GM12878 (cell line): ENCODE results near the gene PCSK9. TPM values are rescaled to one million over a fixed set of nuclear protein-coding genes. Genes with fewer than 3 reads are reported as not detected.

Source experiments
- ATAC-seq: fragments of 200-7000 bp; cut with Tn5 transposase; 3 replicates; pipeline ENCODE4 v1.9.1; 2020; ENCODE audit warnings: mild to moderate bottlenecking, moderate library complexity
- BruUV-seq: library from RNA; stranded (reverse); fragments of 400-500 nt; replicated peaks from 2 replicates; lab custom pipeline; 2021; lab: Mats Ljungman, UMichigan
- CTCF ChIA-PET: fragments of 300-600 bp; sonication (Branson Sonifier 250); formaldehyde crosslinking; extraction: SDS; loops from one replicate; lab custom pipeline; 2021; ENCODE audit warnings: inconsistent platforms; lab: Yijun Ruan, JAX
- POLR2A ChIA-PET: fragments of 350-600 bp; formaldehyde crosslinking; extraction: SDS; loops from one replicate; lab custom pipeline; 2021; ENCODE audit warnings: inconsistent platforms; lab: Charles Lee
- RAD21 ChIA-PET: fragments of 300-600 bp; sonication (Branson Sonifier 250); formaldehyde crosslinking; loops from one replicate; lab custom pipeline; 2023; ENCODE audit warnings: antibody characterized with exemption; ENCODE audit not compliant: unreplicated experiment; lab: Charles Lee
- SMC1A ChIA-PET: fragments of 300-600 bp; sonication (Branson Sonifier 250); formaldehyde crosslinking; loops from one replicate; lab custom pipeline; 2023; ENCODE audit not compliant: unreplicated experiment, uncharacterized antibody; lab: Charles Lee
- DNase-seq: peaks from one replicate; pipeline ENCODE4 v3.0.0-alpha.2; 2011; ENCODE audit warnings: low read depth, low spot score
- FAIRE-seq: peaks from 3 replicates; lab custom pipeline; 2011; peaks lifted over from hg19 to GRCh38; lab: Jason Lieb, UNC
- H2AFZ ChIP-seq: 2 replicates; pipeline ENCODE4 v1.6.0; 2011; ENCODE audit warnings: low read depth, low read length, control low read depth; ENCODE audit not compliant: control insufficient read depth
- H3K27ac ChIP-seq: 2 replicates; pipeline ENCODE4 v1.5.1; 2011; ENCODE audit warnings: control low read depth; ENCODE audit not compliant: control insufficient read depth, insufficient read depth
- H3K27me3 ChIP-seq, 2 experiments: replicated peaks in 1 of 2; 2 replicates each; pipeline versions ENCODE4 v1.6.0 to v1.6.1; 2011; ENCODE audit warnings: low read length in 1 of 2; ENCODE audit not compliant: control insufficient read depth in 2 of 2, insufficient read depth in 2 of 2
- H3K36me3 ChIP-seq, 2 experiments: 2 replicates each; pipeline ENCODE4 v1.5.1; 2011; ENCODE audit warnings: low read length in 1 of 2; ENCODE audit not compliant: control insufficient read depth in 2 of 2, insufficient read depth in 2 of 2
- H3K4me1 ChIP-seq: 2 replicates; pipeline ENCODE4 v1.6.1; 2011; ENCODE audit warnings: mild to moderate bottlenecking, low read length, moderate library complexity, mixed read lengths; ENCODE audit not compliant: control insufficient read depth, insufficient read depth
- H3K4me2 ChIP-seq: 2 replicates; pipeline ENCODE4 v1.6.0; 2011; ENCODE audit warnings: control low read depth; ENCODE audit not compliant: control insufficient read depth, insufficient read depth
- H3K4me3 ChIP-seq: fragments of 200-600 bp; sonication (generic); 2 replicates; pipeline ENCODE4 v1.5.1; 2016
- H3K79me2 ChIP-seq: 2 replicates; pipeline ENCODE4 v1.6.0; 2011; ENCODE audit warnings: low read length; ENCODE audit not compliant: control insufficient read depth, insufficient read depth
- H3K9ac ChIP-seq: 2 replicates; pipeline ENCODE4 v1.8.0; 2011; ENCODE audit warnings: low read length, control low read depth, mixed read lengths; ENCODE audit not compliant: control insufficient read depth, insufficient read depth
- H3K9me3 ChIP-seq: replicated peaks from 3 replicates; pipeline ENCODE4 v1.5.1; 2011; ENCODE audit warnings: mild to moderate bottlenecking, low read length; ENCODE audit not compliant: control insufficient read depth, insufficient read depth
- H4K20me1 ChIP-seq: 2 replicates; pipeline ENCODE4 v1.6.0; 2011; ENCODE audit not compliant: control insufficient read depth, insufficient read depth
- BCL11A ChIP-seq: IDR thresholded peaks from 2 replicates; pipeline ENCODE4 v1.6.1; 2011; ENCODE audit warnings: low read depth, low read length
- CEBPB ChIP-seq, 2 experiments: fragments of 150-350 bp in 1 of 2; IDR thresholded peaks; 2 replicates each; pipeline ENCODE4 v1.6.1; 2012 to 2014; ENCODE audit warnings: low read depth in 2 of 2, low read length in 2 of 2, borderline replicate concordance in 1 of 2, inconsistent platforms in 1 of 2
- MTA2 ChIP-seq: fragments of 450-650 bp; IDR thresholded peaks from 2 replicates; pipeline ENCODE4 v1.6.1; 2016; ENCODE audit warnings: low read depth, mild to moderate bottlenecking, moderate library complexity
- SPI1 ChIP-seq: IDR thresholded peaks from 2 replicates; pipeline ENCODE4 v1.6.1; 2011; ENCODE audit warnings: low read depth, mild to moderate bottlenecking, low read length, moderate library complexity, borderline replicate concordance; ENCODE audit not compliant: insufficient read depth
- TAF1 ChIP-seq: IDR thresholded peaks from 2 replicates; pipeline ENCODE4 v1.6.1; 2011; ENCODE audit warnings: mild to moderate bottlenecking, low read depth, low read length, borderline replicate concordance
- ZBED1 ChIP-seq: IDR thresholded peaks from 2 replicates; pipeline ENCODE4 v1.6.1; 2016; ENCODE audit warnings: borderline replicate concordance
- WGBS: methylation state at CpG from one replicate; pipeline ENCODE4 v1.1.6; 2016; ENCODE audit warnings: low lambda C conversion rate; ENCODE audit not compliant: insufficient replicate concordance, insufficient coverage; ENCODE audit errors: missing lambda C conversion rate; 5-methylcytosine and 5-hydroxymethylcytosine counted together
- in situ Hi-C: fragments of 300-500 bp; cut with MboI; formaldehyde crosslinking; loops from 9 replicates; pipeline ENCODE4 v1.14.3; 2018; ENCODE audit warnings: mixed read lengths
- intact Hi-C: fragments of 100-400 bp; cut with micrococcal nuclease; formaldehyde crosslinking; loops from one replicate; pipeline ENCODE4 v1.14.2; 2022; ENCODE audit not compliant: unreplicated experiment
- polyA plus RNA-seq, 11 experiments: library from polyadenylated mRNA; depleted of rRNA in 4 of 11; unstranded in 6 of 11; stranded (reverse) in 5 of 11; fragments of >200 nt; fragmentation: Nextera tagmentation in 4 of 11; fragmentation: Illumina TruSeq in 1 of 11; extraction: Ambion mirVana in 4 of 11; extraction: Trizol in 1 of 11; gene quantifications; 1 replicate in 1 of 11; 2 replicates in 10 of 11; pipeline versions ENCODE4 v1.2.1 to v1.2.3, GENCODE V29; 2011 to 2016; ENCODE audit warnings: inconsistent platforms in 2 of 11, missing spikeins in 2 of 11, low read depth in 1 of 11
- total RNA-seq, 4 experiments: library from RNA; depleted of rRNA in 3 of 4; stranded (reverse); fragments of >200 nt in 3 of 4; fragmentation: Illumina TruSeq in 1 of 4; extraction: Trizol in 1 of 4; gene quantifications; 2 replicates each; pipeline versions ENCODE4 v1.2.1 to v1.2.3, GENCODE V29; 2013 to 2021

Gene PCSK9
- total and polyA plus RNA-seq, 10 of the 15 experiments (the other 5 are each of a cell fraction or from before 2014, with no cell fraction given): 0.03 to 0.15 TPM; not detected in 8

- Histone ChIP-seq H3K4me2 (no peak overlapping the region), H3K36me3 (no peaks in the 10 kb centered on the region), H3K27me3 (peaks cover 0 to 5% of the 10 kb centered on the region in 2 experiments), H2AFZ (no peak overlapping the region), H4K20me1 (no peaks in the 10 kb centered on the region), H3K79me2 (no peaks in the 10 kb centered on the region), H3K27ac (no peak overlapping the region), H3K4me1 (no peaks in the 10 kb centered on the region), H3K9me3 (no peaks in the 10 kb centered on the region), H3K9ac (no peak overlapping the region), H3K4me3 (no peak overlapping the region)
- ChIA-PET SMC1A (interaction anchor here (1.0 to 2.8 kb wide), 4 partner anchors 19 to 170 kb away, joined by 3 to 12 read pairs (median 3); no protein-coding TSS in a partner anchor), POLR2A (no interaction called here), CTCF (interaction anchor here (1.0 to 19.5 kb wide), 4 partner anchors 8 to 54 kb away, joined by 3 to 436 read pairs (median 6); no protein-coding TSS in a partner anchor), RAD21 (interaction anchor here (1.1 to 1.7 kb wide), 2 partner anchors 52 to 58 kb away, joined by 3 to 5 read pairs; no protein-coding TSS in a partner anchor)
- 11% methylated on average over 2 of the region's 2 CpGs for WGBS
- TF ChIP-seq SPI1 (no peak), BCL11A (no peak), CEBPB (IDR thresholded peaks at IDR 0.05; ENCODE audit: borderline replicate concordance in 1 of 2, low read depth in 2 of 2, low read length in 2 of 2) (no peak), ZBED1 (no peak), TAF1 (no peak), MTA2 (no peak)
- FAIRE-seq (peak; percentile 49), ATAC-seq (no peak), DNase-seq (no peak)
- no TSS peak for BruUV-seq
- intact Hi-C loops: no loop called here
- in situ Hi-C loops: no loop called here
Observed at GRCh38 chr1:55002686-55003085, 36.7 kb upstream of the PCSK9 start.
